H1 (cell line): ENCODE measurements around the gene CDYL2. TPM values are rescaled to one million over a fixed set of nuclear protein-coding genes. Genes with fewer than 3 reads are reported as not detected.

ENCODE experiments used
- CTCF ChIA-PET: fragments of 300-600 bp; sonication (Branson Sonifier 250); formaldehyde crosslinking; loops from one replicate; lab custom pipeline; 2021; ENCODE audit not compliant: partially characterized antibody; lab: Charles Lee
- POLR2A ChIA-PET: fragments of 300-600 bp; sonication (Branson Sonifier 250); formaldehyde crosslinking; loops from one replicate; lab custom pipeline; 2021; ENCODE audit warnings: inconsistent platforms; ENCODE audit not compliant: partially characterized antibody; lab: Charles Lee
- DNase-seq, 2 experiments: peaks; one replicate each; pipeline versions ENCODE4 v3.0.0 to v3.0.0-alpha.2; 2010 to 2022; ENCODE audit warnings: low spot score in 2 of 2, low read depth in 1 of 2, mixed read lengths in 1 of 2
- FAIRE-seq: peaks from 2 replicates; lab custom pipeline; 2011; peaks lifted over from hg19 to GRCh38; lab: Jason Lieb, UNC
- H2AFZ ChIP-seq: 2 replicates; pipeline ENCODE4 v1.8.1; 2012; ENCODE audit warnings: low read length, inconsistent platforms
- H2AK5ac ChIP-seq: 2 replicates; pipeline ENCODE4 v1.6.1; 2013; ENCODE audit warnings: low read depth, low read length
- H2BK120ac ChIP-seq: replicated peaks from 2 replicates; pipeline ENCODE3; 2013; ENCODE audit warnings: low read depth, low read length, inconsistent platforms
- H2BK12ac ChIP-seq: 2 replicates; pipeline ENCODE4 v1.6.1; 2013; ENCODE audit warnings: low read depth, low read length
- H2BK15ac ChIP-seq: 2 replicates; pipeline ENCODE4 v1.6.1; 2013; ENCODE audit warnings: low read length
- H2BK20ac ChIP-seq: 2 replicates; pipeline ENCODE4 v1.6.1; 2013; ENCODE audit warnings: low read length
- H2BK5ac ChIP-seq: 2 replicates; pipeline ENCODE4 v1.6.1; 2013; ENCODE audit warnings: low read depth, low read length
- H3K14ac ChIP-seq: 2 replicates; pipeline ENCODE4 v1.6.1; 2013; ENCODE audit warnings: inconsistent platforms; ENCODE audit not compliant: insufficient read length
- H3K18ac ChIP-seq: 2 replicates; pipeline ENCODE4 v1.6.1; 2013; ENCODE audit warnings: low read length; ENCODE audit errors: extremely low read depth
- H3K23ac ChIP-seq: 2 replicates; pipeline ENCODE4 v1.6.1; 2013; ENCODE audit warnings: inconsistent platforms; ENCODE audit not compliant: insufficient read length
- H3K23me2 ChIP-seq: 2 replicates; pipeline ENCODE4 v1.6.1; 2013; ENCODE audit warnings: low read depth, low read length
- H3K27ac ChIP-seq: 2 replicates; pipeline ENCODE4 v1.6.1; 2011; ENCODE audit warnings: low read depth, low read length, inconsistent platforms
- H3K27me3 ChIP-seq, 4 experiments: replicated peaks in 1 of 4; 1 replicate in 1 of 4; 2 replicates in 3 of 4; pipeline versions ENCODE4 v1.6.1 to v1.8.1; 2011 to 2013; ENCODE audit warnings: low read length in 3 of 4, mild to moderate bottlenecking in 3 of 4, inconsistent platforms in 2 of 4, mixed read lengths in 2 of 4, moderate library complexity in 1 of 4; ENCODE audit not compliant: control insufficient read depth in 3 of 4, insufficient read depth in 3 of 4; ENCODE audit errors: extremely low read depth in 1 of 4
- H3K36me3 ChIP-seq, 4 experiments: 2 replicates each; pipeline versions ENCODE4 v1.6.1 to v1.8.1; 2011 to 2013; ENCODE audit warnings: mild to moderate bottlenecking in 4 of 4, low read length in 3 of 4, moderate library complexity in 2 of 4, control low read depth in 1 of 4, inconsistent platforms in 1 of 4; ENCODE audit not compliant: insufficient read depth in 4 of 4, control insufficient read depth in 2 of 4
- H3K4ac ChIP-seq: replicated peaks from 2 replicates; pipeline ENCODE3; 2013; ENCODE audit warnings: low read length, low read depth, mixed read lengths, inconsistent platforms; ENCODE audit not compliant: insufficient read length
- H3K4me1 ChIP-seq, 4 experiments: replicated peaks in 1 of 4; 1 replicate in 1 of 4; 2 replicates in 3 of 4; pipeline versions ENCODE4 v1.6.1 to v1.8.1; 2011 to 2013; ENCODE audit warnings: low read length in 3 of 4, inconsistent platforms in 2 of 4, mixed read lengths in 1 of 4; ENCODE audit not compliant: insufficient read depth in 4 of 4, control insufficient read depth in 3 of 4
- H3K4me2 ChIP-seq, 2 experiments: 2 replicates each; pipeline versions ENCODE4 v1.6.1 to v1.8.1; 2011 to 2013; ENCODE audit warnings: low read depth in 2 of 2, low read length in 2 of 2, control low read depth in 1 of 2, inconsistent platforms in 1 of 2, mild to moderate bottlenecking in 1 of 2; ENCODE audit not compliant: insufficient read depth in 1 of 2
- H3K4me3 ChIP-seq, 4 experiments: fragments of 200-600, 300-600 bp in 1 of 4; sonication (generic), shearing (Covaris generic), sonication (Bioruptor Twin) in 1 of 4; 2 replicates each; pipeline versions ENCODE4 v1.5.1 to v1.8.1; 2011 to 2016; ENCODE audit warnings: low read length in 4 of 4, low read depth in 3 of 4, control low read depth in 2 of 4, inconsistent platforms in 2 of 4, mild to moderate bottlenecking in 2 of 4, mixed read lengths in 1 of 4, moderate library complexity in 1 of 4; ENCODE audit not compliant: insufficient read depth in 2 of 4; ENCODE audit errors: extremely low read depth in 1 of 4
- H3K56ac ChIP-seq: replicated peaks from 2 replicates; pipeline ENCODE3; 2013; ENCODE audit warnings: low read depth, mild to moderate bottlenecking, mixed read lengths, low read length, inconsistent platforms; ENCODE audit not compliant: insufficient read length
- H3K79me1 ChIP-seq: 2 replicates; pipeline ENCODE4 v1.6.1; 2013; ENCODE audit warnings: low read depth, low read length, control low read depth
- H3K79me2 ChIP-seq, 2 experiments: 2 replicates each; pipeline versions ENCODE4 v1.6.1 to v1.8.1; 2012 to 2013; ENCODE audit warnings: low read length in 2 of 2, mild to moderate bottlenecking in 2 of 2, inconsistent platforms in 1 of 2; ENCODE audit not compliant: insufficient read depth in 2 of 2, control insufficient read depth in 1 of 2
- H3K9ac ChIP-seq, 4 experiments: replicated peaks in 1 of 4; 1 replicate in 1 of 4; 2 replicates in 3 of 4; pipeline versions ENCODE4 v1.6.1 to v1.8.1; 2011 to 2013; ENCODE audit warnings: low read depth in 3 of 4, low read length in 3 of 4, control low read depth in 2 of 4, mild to moderate bottlenecking in 2 of 4, moderate library complexity in 2 of 4, inconsistent platforms in 1 of 4; ENCODE audit errors: extremely low read depth in 1 of 4
- H3K9me3 ChIP-seq, 2 experiments: 2 replicates each; pipeline versions ENCODE4 v1.6.1 to v1.8.1; 2012 to 2013; ENCODE audit warnings: mild to moderate bottlenecking in 2 of 2, moderate library complexity in 2 of 2, control low read depth in 1 of 2, inconsistent platforms in 1 of 2, low read depth in 1 of 2, low read length in 1 of 2, mixed read lengths in 1 of 2; ENCODE audit not compliant: insufficient read depth in 2 of 2
- H4K20me1 ChIP-seq, 2 experiments: replicated peaks in 1 of 2; 2 replicates each; pipeline versions ENCODE3 to v1.8.1; 2011 to 2013; ENCODE audit warnings: inconsistent platforms in 2 of 2, low read length in 2 of 2, mild to moderate bottlenecking in 1 of 2; ENCODE audit not compliant: insufficient read depth in 2 of 2, control insufficient read depth in 1 of 2
- H4K5ac ChIP-seq: 2 replicates; pipeline ENCODE4 v1.6.1; 2013; ENCODE audit warnings: low read length, low read depth, mixed read lengths, inconsistent platforms; ENCODE audit not compliant: insufficient read length
- H4K8ac ChIP-seq: 2 replicates; pipeline ENCODE4 v1.8.0; 2013; ENCODE audit warnings: mild to moderate bottlenecking, moderate library complexity, low read length, inconsistent platforms; ENCODE audit not compliant: insufficient read depth; ENCODE audit errors: extremely low read depth
- H4K91ac ChIP-seq: replicated peaks from 2 replicates; pipeline ENCODE3; 2013; ENCODE audit warnings: low read length, mixed read lengths, inconsistent platforms; ENCODE audit not compliant: insufficient read length
- CHD2 ChIP-seq: IDR thresholded peaks from 2 replicates; pipeline ENCODE4 v1.6.1; 2012; ENCODE audit warnings: low read length, improper control_type of control experiment
- GABPA ChIP-seq: IDR thresholded peaks from 2 replicates; pipeline ENCODE4 v1.6.1; 2011; ENCODE audit warnings: mild to moderate bottlenecking, low read length, moderate library complexity, borderline replicate concordance; ENCODE audit not compliant: insufficient read depth
- HDAC2 ChIP-seq, 2 experiments: fragments of 300-600 bp in 1 of 2; sonication (generic) in 1 of 2; IDR thresholded peaks; 2 replicates each; pipeline ENCODE4 v1.6.1; 2011 to 2012; ENCODE audit warnings: low read depth in 2 of 2, low read length in 2 of 2, mild to moderate bottlenecking in 2 of 2, moderate library complexity in 2 of 2, borderline replicate concordance in 1 of 2, inconsistent platforms in 1 of 2
- MAFK ChIP-seq: IDR thresholded peaks from 2 replicates; pipeline ENCODE4 v1.6.1; 2012; ENCODE audit warnings: low read depth, mild to moderate bottlenecking, improper control_type of control experiment, low read length
- MAX ChIP-seq: IDR thresholded peaks from 2 replicates; pipeline ENCODE4 v1.6.1; 2012; ENCODE audit warnings: inconsistent platforms
- POU5F1 ChIP-seq: IDR thresholded peaks from 2 replicates; pipeline ENCODE4 v1.6.1; 2011; ENCODE audit warnings: low read depth, mild to moderate bottlenecking, low read length, moderate library complexity
- RFX5 ChIP-seq: IDR thresholded peaks from 2 replicates; pipeline ENCODE4 v1.6.1; 2011; ENCODE audit warnings: low read depth, low read length, improper control_type of control experiment, borderline replicate concordance
- TAF7 ChIP-seq: optimal IDR thresholded peaks from 2 replicates; pipeline ENCODE3; 2011; ENCODE audit warnings: low read depth, mild to moderate bottlenecking, inconsistent platforms, low read length, moderate library complexity, borderline replicate concordance
- YY1 ChIP-seq: IDR thresholded peaks from 2 replicates; pipeline ENCODE4 v1.6.1; 2011; ENCODE audit warnings: low read depth, mild to moderate bottlenecking, low read length
- ZNF274 ChIP-seq: IDR thresholded peaks from 2 replicates; pipeline ENCODE4 v1.7.0; 2012; ENCODE audit warnings: low read length, borderline replicate concordance; ENCODE audit errors: extremely low read depth
- WGBS, 2 experiments: shearing (Covaris generic) in 1 of 2; methylation state at CpG; one replicate each; pipeline versions ENCODE4 v1.1.6 to v1.1.7; 2013 to 2015; ENCODE audit warnings: low lambda C conversion rate in 2 of 2, mixed read lengths in 2 of 2, inconsistent platforms in 1 of 2, low coverage in 1 of 2, missing lambda C conversion rate in 1 of 2; ENCODE audit not compliant: insufficient replicate concordance in 2 of 2, insufficient coverage in 1 of 2, insufficient read length in 1 of 2; ENCODE audit errors: extremely low coverage in 1 of 2, missing lambda C conversion rate in 1 of 2; 5-methylcytosine and 5-hydroxymethylcytosine counted together
- polyA plus RNA-seq, 7 experiments: library from polyadenylated mRNA; depleted of rRNA in 3 of 7; stranded (reverse) in 5 of 7; unstranded in 2 of 7; fragments of >200 nt in 5 of 7; fragments of 200-250 nt in 2 of 7; gene quantifications; 1 replicate in 5 of 7; 2 replicates in 1 of 7; 4 replicates in 1 of 7; pipeline versions ENCODE4 v1.2.1 to v1.2.3, GENCODE V29; 2011 to 2013; ENCODE audit warnings: missing spikeins in 2 of 7, mixed read lengths in 2 of 7
- total RNA-seq: library from RNA; stranded (reverse); fragmentation: NEBNext Ultra II Directional; extraction: Animal tissue kit (Norgen Biotek cat#: 25700); gene quantifications from 2 replicates; pipeline ENCODE4 v1.2.1, GENCODE V29; 2021
- TF ChIP-seq, protein P1 (sequence below): IDR thresholded peaks from 2 replicates; pipeline ENCODE4 v1.6.1; 2012; ENCODE audit warnings: low read length, inconsistent platforms

The CDYL2 gene
- total and polyA plus RNA-seq, 2 of the 8 experiments (the other 6 are each of a cell fraction or from before 2014, with no cell fraction given): 0.33 to 5.3 TPM

DNA sequence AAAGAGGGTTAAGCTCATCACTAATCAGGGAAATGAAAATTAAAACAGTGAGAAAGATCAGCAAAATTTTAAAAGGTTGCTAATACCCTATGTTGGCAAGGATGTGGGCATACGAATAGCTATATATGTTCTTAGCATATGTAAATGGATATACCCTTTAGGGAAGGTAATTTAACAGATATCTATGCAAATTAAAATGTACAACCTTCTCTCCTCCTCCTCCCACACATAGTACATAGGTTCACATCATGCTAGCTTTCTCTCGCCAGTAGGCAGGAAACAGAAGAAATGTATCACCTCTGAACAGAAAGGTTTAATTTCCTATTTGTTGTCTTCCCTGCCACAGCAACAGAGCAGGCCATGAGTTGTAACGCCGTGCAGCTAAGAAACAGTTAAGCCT is 103.8 kb downstream of the CDYL2 start:
- TF ChIP-seq GABPA (no peak), RFX5 (no peak), YY1 (no peak), MAX (no peak), TAF7 (no peak), HDAC2 (IDR thresholded peaks at IDR 0.05; ENCODE audit: borderline replicate concordance in 1 of 2, low read depth in 2 of 2, low read length in 2 of 2) (no peak), MAFK (no peak), CHD2 (no peak), POU5F1 (no peak), ZNF274 (no peak)
- TF ChIP-seq, protein P1, sequence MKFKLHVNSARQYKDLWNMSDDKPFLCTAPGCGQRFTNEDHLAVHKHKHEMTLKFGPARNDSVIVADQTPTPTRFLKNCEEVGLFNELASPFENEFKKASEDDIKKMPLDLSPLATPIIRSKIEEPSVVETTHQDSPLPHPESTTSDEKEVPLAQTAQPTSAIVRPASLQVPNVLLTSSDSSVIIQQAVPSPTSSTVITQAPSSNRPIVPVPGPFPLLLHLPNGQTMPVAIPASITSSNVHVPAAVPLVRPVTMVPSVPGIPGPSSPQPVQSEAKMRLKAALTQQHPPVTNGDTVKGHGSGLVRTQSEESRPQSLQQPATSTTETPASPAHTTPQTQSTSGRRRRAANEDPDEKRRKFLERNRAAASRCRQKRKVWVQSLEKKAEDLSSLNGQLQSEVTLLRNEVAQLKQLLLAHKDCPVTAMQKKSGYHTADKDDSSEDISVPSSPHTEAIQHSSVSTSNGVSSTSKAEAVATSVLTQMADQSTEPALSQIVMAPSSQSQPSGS: no peak
- Histone ChIP-seq H3K23me2 (no peaks in the 10 kb centered on the region; the same call in 1 of the 2 replicates), H4K5ac (no peak overlapping the region), H4K20me1 (no peaks in the 10 kb centered on the region), H2BK12ac (no peak overlapping the region), H3K79me2 (no peaks in the 10 kb centered on the region), H3K4me3 (no peak overlapping the region), H3K9me3 (peaks cover 13 to 26% of the 10 kb centered on the region in 2 experiments; a peak in 3 of 4 replicates), H3K4me1 (0 out of 7 replicates have a peak, but pooled peaks cover 0 to 3% (median 0%) of the 10 kb centered on the region in 4 experiments), H3K79me1 (no peaks in the 10 kb centered on the region), H3K23ac (no peak overlapping the region), H3K4ac (no peak overlapping the region), H3K27ac (no peak overlapping the region), H2BK15ac (no peak overlapping the region), H2BK5ac (no peak overlapping the region), H4K91ac (no peak overlapping the region), H4K8ac (no peak overlapping the region), H2AK5ac (no peak overlapping the region), H3K27me3 (no peaks in the 10 kb centered on the region), H2BK120ac (no peak overlapping the region), H3K36me3 (no peaks in the 10 kb centered on the region), H3K4me2 (no peak overlapping the region), H2BK20ac (no peak overlapping the region), H3K14ac (no peak overlapping the region), H3K18ac (no peak overlapping the region), H2AFZ (no peak overlapping the region), H3K9ac (no peak overlapping the region), H3K56ac (no peak overlapping the region)
- POLR2A ChIA-PET: no interaction called here
- CTCF ChIA-PET: interaction anchor here (0.7 kb wide), 1 partner anchor 811 kb away, joined by 3 read pairs; no protein-coding TSS in a partner anchor
- WGBS, 2 experiments: 85% methylated on average over 4 of the region's 4 CpGs; no CpG with 5 or more reads in 1 of the 2 experiments
- no peak for FAIRE-seq
- DNase-seq: no peak
